HG03066 (cell line): ENCODE data around the gene BNIP3.

Experiments
- ATAC-seq: cut with Tn5 transposase; IDR thresholded peaks from one replicate; pipeline ENCODE4 v1.9.1; 2021; ENCODE audit warnings: low read depth; ENCODE audit not compliant: unreplicated experiment

Gene BNIP3

GRCh38 chr10:131981429-131982184 is at the start of gene BNIP3:
BNIP3 (minus strand) TSS chr10:131981923; CDS start chr10:131981806, 117 bp downstream.
- peak; percentile 80 for ATAC-seq

- no peak for ATAC-seq
These were observed 49.3 kb upstream of the BNIP3 start for GRCh38 chr10:132030898-132031463.

- ATAC-seq = no peak
These were observed 47.0 kb upstream of the BNIP3 start for GRCh38 chr10:132028706-132029105.

- ATAC-seq = no peak
These were observed 45.8 kb upstream of the BNIP3 start for GRCh38 chr10:132027423-132027983.

GRCh38 chr10:132023092-132023811 is 41.5 kb upstream of the BNIP3 start:
- ATAC-seq = no peak

- no peak for ATAC-seq
These were observed 40.5 kb upstream of the BNIP3 start for GRCh38 chr10:132022241-132022640.

GRCh38 chr10:132021504-132022143 is 39.9 kb upstream of the BNIP3 start:
- ATAC-seq = no peak

GRCh38 chr10:132021046-132021445 is 39.3 kb upstream of the BNIP3 start:
- no peak for ATAC-seq

- no peak for ATAC-seq
These were observed 38.7 kb upstream of the BNIP3 start for GRCh38 chr10:132020456-132020855.

- no peak for ATAC-seq
These were observed 37.6 kb upstream of the BNIP3 start for GRCh38 chr10:132019366-132019765.

GRCh38 chr10:132018446-132018845 is 36.7 kb upstream of the BNIP3 start:
- ATAC-seq = no peak

- no peak for ATAC-seq
These were observed 34.8 kb upstream of the BNIP3 start for GRCh38 chr10:132016514-132016913.

GRCh38 chr10:132011445-132011844 is 29.7 kb upstream of the BNIP3 start:
- ATAC-seq = no peak

GRCh38 chr10:132011024-132011423 is 29.3 kb upstream of the BNIP3 start:
- no peak for ATAC-seq

GRCh38 chr10:132010483-132010882 is 28.8 kb upstream of the BNIP3 start:
- no peak for ATAC-seq

- ATAC-seq = no peak
These were observed 27.9 kb upstream of the BNIP3 start for GRCh38 chr10:132009575-132009974.

- no peak for ATAC-seq
These were observed 26.0 kb upstream of the BNIP3 start for GRCh38 chr10:132007681-132008080.

- ATAC-seq = no peak
These were observed 25.2 kb upstream of the BNIP3 start for GRCh38 chr10:132006966-132007365.

GRCh38 chr10:132005147-132005546 is 23.4 kb upstream of the BNIP3 start:
- ATAC-seq = no peak

- no peak for ATAC-seq
These were observed 22.3 kb upstream of the BNIP3 start for GRCh38 chr10:132004052-132004451.
